RWPE2 (cell line): ENCODE measurements around the gene WASHC2A.
A peak's percentile ranks its signal among the peaks of the same experiment; 100 is the strongest.
"Not testable (repeated sequence)": the region's sequence is repeated elsewhere in the genome, so short reads cannot be mapped to it uniquely, and the experiment has no call there.

Source experiments
- ATAC-seq: fragments of 200-7000 bp; cut with Tn5 transposase; 3 replicates; pipeline ENCODE4 v1.9.1; 2021; ENCODE audit warnings: low read depth
- DNase-seq: peaks from one replicate; pipeline ENCODE4 v3.0.0-alpha.2; 2020; ENCODE audit warnings: low spot score
- H3K27ac ChIP-seq: fragments of 450-650 bp; 2 replicates; pipeline ENCODE4 v1.5.1; 2017; ENCODE audit warnings: mild to moderate bottlenecking; ENCODE audit not compliant: poor library complexity, severe bottlenecking
- H3K27me3 ChIP-seq: fragments of 250-450 bp; sonication (Bioruptor Pico); 2 replicates; pipeline ENCODE4 v1.5.1; 2021; ENCODE audit warnings: mild to moderate bottlenecking, moderate library complexity; ENCODE audit not compliant: insufficient read depth, poor library complexity, severe bottlenecking
- H3K36me3 ChIP-seq: fragments of 250-450 bp; sonication (Bioruptor Pico); 2 replicates; pipeline ENCODE4 v1.5.1; 2020; ENCODE audit warnings: low read depth, mild to moderate bottlenecking, moderate library complexity
- H3K4me1 ChIP-seq: fragments of 250-450 bp; sonication (Bioruptor Pico); 2 replicates; pipeline ENCODE4 v1.5.1; 2021; ENCODE audit warnings: mild to moderate bottlenecking, moderate library complexity; ENCODE audit not compliant: insufficient read depth, poor library complexity, severe bottlenecking
- H3K4me3 ChIP-seq: fragments of 250-450 bp; sonication (Bioruptor Pico); 2 replicates; pipeline ENCODE4 v1.5.1; 2021; ENCODE audit warnings: mild to moderate bottlenecking, moderate library complexity; ENCODE audit not compliant: severe bottlenecking
- H3K9me3 ChIP-seq: fragments of 250-450 bp; sonication (Bioruptor Pico); 2 replicates; pipeline ENCODE4 v1.5.1; 2021; ENCODE audit warnings: mild to moderate bottlenecking, moderate library complexity; ENCODE audit not compliant: severe bottlenecking
- TF ChIP-seq, protein P1 (sequence below): fragments of 450-650 bp; IDR thresholded peaks from one replicate; pipeline ENCODE4 v1.5.1; 2017; ENCODE audit warnings: mild to moderate bottlenecking, moderate library complexity; ENCODE audit not compliant: poor library complexity, severe bottlenecking

WASHC2A gene

DNA sequence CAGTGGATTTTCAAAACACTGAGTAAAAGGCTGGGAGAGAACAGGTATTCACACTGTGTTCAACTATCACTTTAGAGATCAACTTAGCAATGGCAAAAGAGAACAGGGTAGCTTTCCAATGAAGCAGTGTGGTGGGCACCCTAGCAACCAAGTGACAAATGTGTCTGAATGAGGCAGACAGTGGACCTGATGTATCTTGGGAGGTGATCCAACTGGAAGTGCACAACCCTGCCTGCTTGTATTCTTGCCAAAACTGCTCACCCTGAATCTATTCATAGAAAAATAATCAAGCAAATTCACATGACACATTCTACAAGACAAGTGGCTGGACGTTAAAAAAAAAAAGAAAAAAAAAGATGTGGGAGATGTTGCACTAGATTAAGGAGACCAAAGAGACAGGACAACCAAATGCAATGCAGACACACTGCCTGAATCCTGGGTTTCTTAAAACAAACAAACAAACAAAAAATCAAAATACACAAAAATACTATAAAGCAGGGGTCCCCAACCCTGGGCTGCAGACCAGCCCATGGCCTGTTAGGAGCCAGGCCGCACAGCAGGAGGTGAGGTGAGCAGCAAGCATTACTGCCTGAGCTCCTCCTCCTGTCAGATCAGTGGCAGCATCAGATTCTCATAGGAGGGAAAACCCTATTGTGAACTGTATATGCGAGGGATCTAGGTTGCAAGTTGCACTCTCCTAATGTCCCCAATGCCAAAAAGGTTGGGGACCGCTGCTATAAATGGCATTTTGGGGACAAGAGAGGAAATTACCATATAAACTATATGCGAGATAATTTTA is 12.1 kb upstream of the WASHC2A start:
- not testable (repeated sequence) for ATAC-seq, DNase-seq, H3K4me1 ChIP-seq, H3K4me3 ChIP-seq, H3K9me3 ChIP-seq, H3K36me3 ChIP-seq, H3K27ac ChIP-seq, H3K27me3 ChIP-seq

DNA sequence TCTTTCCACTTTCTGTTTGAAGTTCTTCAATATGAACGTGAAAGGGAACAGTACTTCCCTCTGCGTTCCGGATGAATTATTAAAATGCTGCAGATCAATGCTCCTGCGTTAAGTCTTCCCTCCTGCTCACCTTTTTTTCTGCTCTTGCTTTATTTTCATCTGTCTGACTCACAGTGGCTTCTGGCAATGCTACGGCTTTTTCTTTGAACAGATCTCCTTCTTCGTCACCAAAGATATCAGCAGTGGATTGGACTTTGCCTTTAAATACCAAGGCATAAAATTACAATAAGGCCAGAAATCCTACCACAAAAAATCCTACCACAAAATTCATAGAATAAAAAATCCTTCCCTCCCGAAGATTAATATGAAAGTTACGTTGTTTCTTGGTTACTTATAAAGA is 11.1 kb upstream of the WASHC2A start:
- H3K27ac ChIP-seq, H3K4me3 ChIP-seq, H3K9me3 ChIP-seq, ATAC-seq, DNase-seq, H3K27me3 ChIP-seq, H3K36me3 ChIP-seq, H3K4me1 ChIP-seq: not testable (repeated sequence)

DNA sequence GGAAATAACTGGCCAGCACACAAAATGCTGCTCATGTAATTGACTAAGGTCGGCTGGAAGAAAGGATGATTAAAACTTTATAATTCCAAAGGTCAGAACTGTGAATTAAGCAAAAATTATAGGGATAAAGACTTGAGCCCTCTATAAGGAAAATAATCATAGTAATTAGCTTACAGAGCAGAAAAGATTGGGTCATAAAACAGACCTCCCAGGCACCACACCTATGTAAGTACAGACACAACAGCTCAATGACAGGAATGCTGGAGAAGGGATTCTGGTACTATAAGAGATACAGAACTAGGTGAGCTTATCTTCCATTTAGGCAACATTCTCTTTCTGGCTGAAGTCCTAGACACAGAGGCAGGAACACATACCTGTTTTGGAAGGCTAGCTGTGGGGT is 9.0 kb upstream of the WASHC2A start:
- H3K4me3 ChIP-seq, H3K27ac ChIP-seq, ATAC-seq, H3K9me3 ChIP-seq, H3K4me1 ChIP-seq, DNase-seq, H3K36me3 ChIP-seq, H3K27me3 ChIP-seq: not testable (repeated sequence)

DNA sequence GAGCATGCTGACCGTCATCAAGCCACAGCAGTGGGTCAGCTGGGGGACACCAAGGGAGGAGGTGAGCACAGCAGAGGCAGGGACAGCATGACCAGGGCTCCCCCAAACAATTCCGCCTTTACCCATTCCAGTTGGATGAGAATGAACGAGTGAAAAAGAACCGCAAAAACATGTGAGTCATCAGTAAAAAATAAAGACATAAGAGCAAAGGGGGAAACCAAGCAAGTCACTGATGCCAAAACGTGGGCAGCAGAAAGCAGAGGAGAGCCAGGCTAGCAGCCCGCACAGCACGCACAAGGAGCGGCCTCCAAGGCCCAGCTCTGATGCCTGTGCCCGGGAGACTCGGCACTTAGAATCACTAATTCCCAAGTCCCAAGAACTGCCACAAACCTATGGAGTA is 7.8 kb upstream of the WASHC2A start:
- not testable (repeated sequence) for ATAC-seq, H3K4me3 ChIP-seq, H3K9me3 ChIP-seq, DNase-seq, H3K27ac ChIP-seq, H3K36me3 ChIP-seq, H3K27me3 ChIP-seq, H3K4me1 ChIP-seq

DNA sequence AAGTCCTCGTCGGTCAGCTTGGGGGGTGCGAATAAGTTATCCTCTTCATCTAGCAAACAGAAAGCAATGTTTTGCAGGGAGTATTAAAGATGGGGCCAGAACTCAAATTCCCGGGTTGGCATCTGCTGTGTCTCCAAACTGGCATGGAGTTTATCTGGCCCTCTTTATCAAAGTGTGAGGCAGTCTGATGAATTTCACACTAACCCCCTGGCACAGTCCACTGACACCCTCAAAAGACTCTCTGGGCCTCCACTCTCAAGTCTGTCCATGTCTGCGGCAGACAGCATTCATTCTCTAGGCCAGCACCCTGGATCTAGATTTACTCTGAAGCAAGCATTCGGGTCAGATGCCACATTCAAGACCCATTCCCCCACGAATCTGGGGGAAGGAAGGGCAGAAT is 6.2 kb upstream of the WASHC2A start:
- not testable (repeated sequence) for H3K27ac ChIP-seq, ATAC-seq, H3K4me1 ChIP-seq, H3K36me3 ChIP-seq, H3K27me3 ChIP-seq, H3K9me3 ChIP-seq, DNase-seq, H3K4me3 ChIP-seq

DNA sequence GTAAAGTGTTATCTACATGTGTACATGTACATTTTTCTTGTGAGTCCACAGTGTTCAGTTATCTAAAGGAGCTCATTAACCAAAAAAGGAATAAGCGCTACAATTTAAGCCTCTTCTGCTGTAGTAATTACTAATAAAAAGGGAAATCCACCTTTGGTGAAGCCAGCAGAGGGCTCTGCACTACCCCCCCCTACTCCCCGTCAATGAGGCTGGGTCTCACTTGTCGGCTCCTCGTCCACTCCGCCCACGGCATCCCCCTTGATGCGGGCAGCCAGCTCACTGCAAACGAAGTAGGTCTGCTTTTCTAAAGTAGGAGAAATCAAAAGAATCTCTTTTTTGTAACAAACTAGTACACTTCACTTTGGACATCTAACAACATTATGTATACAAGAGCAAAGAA is 4.7 kb upstream of the WASHC2A start:
- TF ChIP-seq, protein P1, sequence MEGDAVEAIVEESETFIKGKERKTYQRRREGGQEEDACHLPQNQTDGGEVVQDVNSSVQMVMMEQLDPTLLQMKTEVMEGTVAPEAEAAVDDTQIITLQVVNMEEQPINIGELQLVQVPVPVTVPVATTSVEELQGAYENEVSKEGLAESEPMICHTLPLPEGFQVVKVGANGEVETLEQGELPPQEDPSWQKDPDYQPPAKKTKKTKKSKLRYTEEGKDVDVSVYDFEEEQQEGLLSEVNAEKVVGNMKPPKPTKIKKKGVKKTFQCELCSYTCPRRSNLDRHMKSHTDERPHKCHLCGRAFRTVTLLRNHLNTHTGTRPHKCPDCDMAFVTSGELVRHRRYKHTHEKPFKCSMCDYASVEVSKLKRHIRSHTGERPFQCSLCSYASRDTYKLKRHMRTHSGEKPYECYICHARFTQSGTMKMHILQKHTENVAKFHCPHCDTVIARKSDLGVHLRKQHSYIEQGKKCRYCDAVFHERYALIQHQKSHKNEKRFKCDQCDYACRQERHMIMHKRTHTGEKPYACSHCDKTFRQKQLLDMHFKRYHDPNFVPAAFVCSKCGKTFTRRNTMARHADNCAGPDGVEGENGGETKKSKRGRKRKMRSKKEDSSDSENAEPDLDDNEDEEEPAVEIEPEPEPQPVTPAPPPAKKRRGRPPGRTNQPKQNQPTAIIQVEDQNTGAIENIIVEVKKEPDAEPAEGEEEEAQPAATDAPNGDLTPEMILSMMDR: no peak
- no peaks in the 10 kb centered on the region for H3K9me3 ChIP-seq
- no peaks in the 10 kb centered on the region for H3K36me3 ChIP-seq
- DNase-seq (no peak), ATAC-seq (no peak)
- H3K4me3 ChIP-seq: no peak overlapping the region
- H3K4me1 ChIP-seq: no peaks in the 10 kb centered on the region
- H3K27me3 ChIP-seq: no peaks in the 10 kb centered on the region
- H3K27ac ChIP-seq: no peak overlapping the region

DNA sequence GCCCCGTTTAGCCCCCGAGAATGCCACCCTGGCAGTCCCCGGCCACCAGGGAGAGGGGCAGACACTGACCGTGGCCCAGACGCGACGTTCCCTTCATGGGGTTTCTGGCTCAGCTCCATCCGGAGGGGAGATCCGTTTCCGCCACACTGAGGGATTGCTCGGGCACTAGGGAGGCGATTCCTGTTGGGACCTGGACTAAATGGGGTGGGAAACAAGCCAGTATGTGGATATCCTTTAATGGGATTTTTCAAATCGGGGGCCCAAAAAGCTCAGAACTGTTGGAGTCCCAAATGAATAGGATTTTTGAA is 552 bp downstream of the WASHC2A start:
- not testable (repeated sequence) for H3K4me1 ChIP-seq, H3K27me3 ChIP-seq, DNase-seq, H3K9me3 ChIP-seq, H3K27ac ChIP-seq, H3K4me3 ChIP-seq, H3K36me3 ChIP-seq
- ATAC-seq: peak; percentile 49

DNA sequence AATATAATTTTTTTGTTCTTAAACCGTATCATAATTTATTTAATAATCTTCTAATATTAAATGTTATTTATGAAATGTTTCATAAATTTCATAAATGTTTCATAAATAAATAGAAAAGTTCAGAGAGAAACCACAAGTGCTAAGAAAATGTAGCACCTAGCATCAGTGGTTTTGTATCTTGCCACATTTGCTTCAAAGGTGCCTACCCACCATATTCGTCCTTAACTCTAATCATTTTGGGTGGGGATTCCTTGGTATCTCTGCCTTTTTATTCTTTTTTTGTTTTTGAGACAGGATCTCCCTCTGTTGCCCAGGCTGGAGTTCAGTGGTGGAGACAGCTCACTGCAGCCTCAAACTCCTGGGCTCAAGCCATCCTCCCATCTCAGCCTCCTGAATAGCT is 7.4 kb downstream of the WASHC2A start:
- H3K4me3 ChIP-seq, H3K4me1 ChIP-seq, H3K27ac ChIP-seq, ATAC-seq, H3K36me3 ChIP-seq, H3K9me3 ChIP-seq, H3K27me3 ChIP-seq, DNase-seq: not testable (repeated sequence)

DNA sequence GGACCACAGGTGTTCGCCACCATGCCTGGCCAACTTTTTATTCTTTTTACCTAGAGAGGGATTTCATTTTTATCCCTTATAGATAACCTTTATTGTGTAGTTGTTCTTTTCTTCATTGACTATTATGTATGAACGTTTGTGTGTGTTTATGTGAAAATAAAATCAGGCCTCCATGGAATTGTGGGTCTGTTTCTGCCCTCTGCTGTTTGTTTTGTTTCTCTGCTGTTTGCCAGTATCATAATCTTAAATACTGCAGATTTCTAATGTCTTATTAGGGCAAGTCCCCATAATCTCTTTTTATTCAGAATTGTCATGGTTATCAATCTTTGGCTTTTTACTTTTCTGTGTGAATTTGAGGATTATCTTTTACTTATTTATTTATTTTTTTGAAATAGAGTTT is 7.8 kb downstream of the WASHC2A start:
- H3K9me3 ChIP-seq, H3K4me3 ChIP-seq, H3K4me1 ChIP-seq, H3K27me3 ChIP-seq, ATAC-seq, H3K36me3 ChIP-seq, DNase-seq, H3K27ac ChIP-seq: not testable (repeated sequence)

DNA sequence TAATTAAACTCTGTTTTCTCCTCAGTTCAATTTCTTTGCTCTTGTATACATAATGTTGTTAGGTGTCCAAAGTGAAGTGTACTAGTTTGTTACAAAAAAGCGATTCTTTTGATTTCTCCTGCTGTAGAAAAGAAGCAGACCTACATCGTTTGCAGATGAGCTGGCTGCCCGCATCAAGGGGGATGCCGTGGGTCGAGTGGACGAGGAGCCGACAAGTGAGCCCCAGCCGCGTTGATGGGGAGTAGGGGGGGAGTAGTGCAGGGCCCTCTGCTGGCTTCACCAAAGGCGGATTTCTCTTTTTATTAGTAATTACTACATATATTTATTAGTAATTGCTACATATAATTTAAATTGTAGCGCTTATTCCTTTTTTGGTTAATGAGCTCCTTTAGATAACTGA is 23.6 kb downstream of the WASHC2A start:
- not testable (repeated sequence) for H3K9me3 ChIP-seq, ATAC-seq, H3K4me1 ChIP-seq, DNase-seq, H3K27ac ChIP-seq, H3K36me3 ChIP-seq, H3K27me3 ChIP-seq, H3K4me3 ChIP-seq

DNA sequence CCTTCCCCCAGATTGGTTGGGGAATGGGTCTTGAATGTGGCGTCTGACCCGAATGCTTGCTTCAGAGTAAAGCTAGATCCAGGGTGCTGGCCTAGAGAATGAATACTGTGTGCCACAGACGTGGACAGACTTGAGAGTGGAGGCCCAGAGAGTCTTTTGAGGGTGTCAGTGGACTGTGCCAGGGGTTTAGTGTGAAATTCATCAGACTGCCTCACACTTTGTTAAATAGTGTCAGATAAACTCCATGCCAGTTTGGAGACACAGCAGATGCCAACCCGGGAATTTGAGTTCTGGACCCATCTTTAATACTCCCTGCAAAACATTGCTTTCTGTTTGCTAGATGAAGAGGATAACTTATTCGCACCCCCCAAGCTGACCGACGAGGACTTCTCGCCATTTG is 25.2 kb downstream of the WASHC2A start:
- H3K9me3 ChIP-seq, H3K27ac ChIP-seq, H3K4me1 ChIP-seq, H3K4me3 ChIP-seq, ATAC-seq, H3K27me3 ChIP-seq, H3K36me3 ChIP-seq, DNase-seq: not testable (repeated sequence)
